Measurements from ENCODE around the gene CELSR2.

GRCh38 chr1:109277434-109278204 lies 28.3 kb downstream of the CELSR2 start:
- peak; percentile 92 for TF ChIP-seq CTCF (conservative IDR thresholded peaks at IDR 0.05; ENCODE audit: low read length)
- TF ChIP-seq EZH2phosphoT487 (IDR thresholded peaks at IDR 0.05; ENCODE audit: borderline replicate concordance, low read depth, low read length): no peak

Data from OCI-LY7 (cell line).